GM18502 (cell line): Measurements from ENCODE around the gene MSH3.
A peak's percentile ranks its signal among the peaks of the same experiment; 100 is the strongest.
"Not testable (repeated sequence)": the region's sequence is repeated elsewhere in the genome, so short reads cannot be mapped to it uniquely, and the experiment has no call there.

ENCODE experiments used
- ATAC-seq: cut with Tn5 transposase; IDR thresholded peaks from one replicate; pipeline ENCODE4 v1.9.1; 2021; ENCODE audit warnings: mild to moderate bottlenecking; ENCODE audit not compliant: unreplicated experiment, poor library complexity

MSH3 gene

GRCh38 chr5:80655231-80655774 is 851 bp downstream of the MSH3 start:
- ATAC-seq: no peak

GRCh38 chr5:80656425-80656824 is 2.0 kb downstream of the MSH3 start:
- no peak for ATAC-seq

GRCh38 chr5:80659106-80659505 is 4.7 kb downstream of the MSH3 start:
- no peak for ATAC-seq

- ATAC-seq: not testable (repeated sequence)
Measured at GRCh38 chr5:80660661-80661060, 6.2 kb downstream of the MSH3 start.

GRCh38 chr5:80662108-80662507 is 7.7 kb downstream of the MSH3 start:
- ATAC-seq: no peak

- no peak for ATAC-seq
Measured at GRCh38 chr5:80665057-80665456, 10.6 kb downstream of the MSH3 start.

GRCh38 chr5:80667384-80667783 is 12.9 kb downstream of the MSH3 start:
- ATAC-seq: no peak

GRCh38 chr5:80668016-80668969 is 13.8 kb downstream of the MSH3 start:
- peak; percentile 93 for ATAC-seq

GRCh38 chr5:80672140-80672736 is 17.8 kb downstream of the MSH3 start:
- peak; percentile 43 for ATAC-seq

- no peak for ATAC-seq
Measured at GRCh38 chr5:80676706-80677105, 22.3 kb downstream of the MSH3 start.

- no peak for ATAC-seq
Measured at GRCh38 chr5:80686757-80687156, 32.3 kb downstream of the MSH3 start.

- ATAC-seq: no peak
Measured at GRCh38 chr5:80688648-80689420, 34.4 kb downstream of the MSH3 start.

GRCh38 chr5:80689627-80690026 is 35.2 kb downstream of the MSH3 start:
- ATAC-seq: no peak

GRCh38 chr5:80695666-80696065 is 41.2 kb downstream of the MSH3 start:
- no peak for ATAC-seq

GRCh38 chr5:80696450-80696849 is 42.0 kb downstream of the MSH3 start:
- ATAC-seq: no peak

GRCh38 chr5:80697100-80697499 is 42.6 kb downstream of the MSH3 start:
- no peak for ATAC-seq

GRCh38 chr5:80698369-80698768 is 43.9 kb downstream of the MSH3 start:
- no peak for ATAC-seq

GRCh38 chr5:80701597-80701996 is 47.1 kb downstream of the MSH3 start:
- no peak for ATAC-seq

- no peak for ATAC-seq
Measured at GRCh38 chr5:80703291-80703690, 48.8 kb downstream of the MSH3 start.

- ATAC-seq: no peak
Measured at GRCh38 chr5:80703747-80704146, 49.3 kb downstream of the MSH3 start.

GRCh38 chr5:80704221-80704620 is 49.8 kb downstream of the MSH3 start:
- ATAC-seq: no peak
